Fibroblast of the aortic adventitia (primary cell): ENCODE data around the gene KDM4D. TPM values are rescaled to one million over a fixed set of nuclear protein-coding genes. Genes with fewer than 3 reads are reported as not detected.

Experiments
- DNase-seq: peaks from one replicate; pipeline ENCODE4 v3.0.0-alpha.2; 2010; ENCODE audit warnings: low read depth
- H3K4me3 ChIP-seq: 2 replicates; pipeline ENCODE4 v1.5.1; 2011; ENCODE audit warnings: low read depth, mild to moderate bottlenecking, control low read depth, low read length, moderate library complexity
- total RNA-seq: library from RNA; depleted of rRNA; stranded (reverse); fragments of >200 nt; gene quantifications from 2 replicates; pipeline ENCODE4 v1.2.3, GENCODE V29; 2012; ENCODE audit warnings: low replicate concordance
- TF ChIP-seq, protein P1 (sequence below): IDR thresholded peaks from 2 replicates; pipeline ENCODE4 v1.5.1; 2011; ENCODE audit warnings: mild to moderate bottlenecking, low read length, control low read depth, inconsistent platforms; ENCODE audit not compliant: insufficient read depth

KDM4D gene
- total RNA-seq, 1 donor: 1.1 TPM

DNA sequence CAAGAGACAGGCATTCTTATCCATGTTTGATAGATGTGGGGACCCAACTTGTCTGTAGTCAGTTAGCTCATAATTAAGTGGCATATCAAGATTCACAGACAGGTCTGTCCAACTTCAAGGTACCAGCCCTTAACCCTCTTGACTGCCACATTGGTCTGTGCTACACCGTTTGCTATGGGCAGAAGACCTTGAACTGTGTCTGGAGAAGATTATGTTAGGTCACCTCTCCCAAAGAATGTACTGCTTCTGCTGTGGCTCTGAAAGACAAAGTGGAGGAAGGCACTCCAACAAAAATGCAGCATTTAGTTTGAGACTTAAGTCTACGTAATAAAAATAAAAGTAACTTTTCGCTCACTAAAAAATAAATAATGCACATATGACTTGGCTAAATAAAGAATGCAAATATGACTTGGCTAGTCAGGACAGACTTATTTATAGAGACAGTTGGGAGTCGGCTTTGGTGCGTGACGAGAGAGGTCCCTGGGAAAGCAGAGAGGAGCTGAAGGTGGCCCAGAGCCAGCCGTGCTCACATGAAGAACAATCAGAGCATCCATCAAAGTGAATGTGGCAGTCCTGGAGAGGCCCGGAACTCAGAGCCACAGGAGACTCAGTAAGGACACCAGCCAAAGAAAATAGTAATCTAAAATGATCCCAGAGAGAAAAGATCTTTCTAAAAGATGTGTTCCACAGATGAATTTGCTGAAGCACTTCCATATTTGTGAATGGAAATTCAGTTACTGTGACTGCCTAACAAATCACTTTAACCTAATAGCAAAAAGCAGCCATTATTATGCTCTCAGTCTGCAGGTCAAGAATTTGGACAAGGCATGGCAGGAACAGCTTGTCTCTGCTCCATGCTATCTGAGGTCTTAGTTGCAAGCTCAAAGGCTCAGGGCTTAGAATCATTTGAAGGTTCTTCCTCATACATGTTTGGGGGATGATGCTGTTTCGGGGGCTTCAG is 35.1 kb upstream of the KDM4D start:
- no peak overlapping the region for H3K4me3 ChIP-seq
- TF ChIP-seq, protein P1, sequence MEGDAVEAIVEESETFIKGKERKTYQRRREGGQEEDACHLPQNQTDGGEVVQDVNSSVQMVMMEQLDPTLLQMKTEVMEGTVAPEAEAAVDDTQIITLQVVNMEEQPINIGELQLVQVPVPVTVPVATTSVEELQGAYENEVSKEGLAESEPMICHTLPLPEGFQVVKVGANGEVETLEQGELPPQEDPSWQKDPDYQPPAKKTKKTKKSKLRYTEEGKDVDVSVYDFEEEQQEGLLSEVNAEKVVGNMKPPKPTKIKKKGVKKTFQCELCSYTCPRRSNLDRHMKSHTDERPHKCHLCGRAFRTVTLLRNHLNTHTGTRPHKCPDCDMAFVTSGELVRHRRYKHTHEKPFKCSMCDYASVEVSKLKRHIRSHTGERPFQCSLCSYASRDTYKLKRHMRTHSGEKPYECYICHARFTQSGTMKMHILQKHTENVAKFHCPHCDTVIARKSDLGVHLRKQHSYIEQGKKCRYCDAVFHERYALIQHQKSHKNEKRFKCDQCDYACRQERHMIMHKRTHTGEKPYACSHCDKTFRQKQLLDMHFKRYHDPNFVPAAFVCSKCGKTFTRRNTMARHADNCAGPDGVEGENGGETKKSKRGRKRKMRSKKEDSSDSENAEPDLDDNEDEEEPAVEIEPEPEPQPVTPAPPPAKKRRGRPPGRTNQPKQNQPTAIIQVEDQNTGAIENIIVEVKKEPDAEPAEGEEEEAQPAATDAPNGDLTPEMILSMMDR: no peak
- DNase-seq: peak; percentile 95

DNA sequence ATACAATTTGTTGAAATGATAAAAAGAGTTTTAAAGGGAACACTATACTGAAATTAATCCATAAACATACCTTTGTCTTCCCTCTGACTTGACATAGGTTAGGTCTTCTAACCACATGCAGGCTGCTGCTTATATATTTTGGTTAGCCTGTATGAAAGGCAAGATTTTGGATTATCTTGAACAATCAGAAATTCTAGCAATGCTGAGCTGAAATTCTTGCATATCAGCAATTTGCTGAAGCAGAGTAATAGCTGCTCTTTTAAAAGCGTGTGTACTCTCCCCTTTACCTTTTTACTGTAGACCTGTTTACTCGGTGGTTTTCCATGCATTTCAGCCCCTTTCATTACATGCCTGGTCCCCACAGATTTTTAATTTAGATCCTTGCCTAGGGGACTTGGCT is 34.2 kb upstream of the KDM4D start:
- no peak for DNase-seq
- TF ChIP-seq, protein P1: no peak
- H3K4me3 ChIP-seq: no peak overlapping the region

DNA sequence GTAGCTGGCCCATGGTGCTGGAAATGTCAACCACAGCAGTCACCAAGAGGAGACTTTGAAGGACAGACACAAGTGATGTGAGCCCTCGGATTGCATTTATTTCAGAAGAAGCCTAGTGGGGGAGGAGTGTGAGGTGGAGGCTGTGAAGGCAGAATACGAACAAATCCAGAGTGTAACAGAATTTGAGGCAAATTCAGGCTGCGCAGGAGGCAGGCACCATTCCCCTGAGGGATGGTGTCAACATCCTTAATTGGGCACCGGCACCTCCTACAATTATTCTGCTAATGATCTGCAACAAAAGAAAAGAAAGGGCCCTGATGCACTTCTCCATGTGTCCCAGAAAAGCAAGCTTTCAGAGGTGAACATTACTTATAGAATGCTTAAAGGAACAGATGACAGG is 32.4 kb upstream of the KDM4D start:
- no peak overlapping the region for H3K4me3 ChIP-seq
- no peak for DNase-seq
- TF ChIP-seq, protein P1: no peak

DNA sequence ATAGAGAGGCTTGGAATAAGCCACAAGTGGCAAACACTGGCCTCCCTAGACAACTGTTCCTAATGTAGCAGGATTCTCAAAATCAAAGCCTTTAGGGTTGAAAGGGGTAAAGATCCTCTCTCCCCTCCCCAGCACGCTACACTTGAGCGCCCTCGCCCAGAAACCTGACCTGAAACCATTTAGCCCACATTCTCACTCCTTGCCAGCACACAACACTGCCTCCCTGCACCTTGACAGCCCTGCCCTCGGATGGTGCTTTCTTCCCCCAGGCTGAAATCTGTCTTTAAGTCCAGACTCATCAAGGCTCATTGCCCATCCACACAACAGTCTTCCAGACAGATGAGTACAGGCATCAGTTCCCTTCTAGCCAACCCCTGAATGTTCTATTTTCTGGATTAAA is 26.7 kb upstream of the KDM4D start:
- DNase-seq: no peak
- TF ChIP-seq, protein P1: no peak

DNA sequence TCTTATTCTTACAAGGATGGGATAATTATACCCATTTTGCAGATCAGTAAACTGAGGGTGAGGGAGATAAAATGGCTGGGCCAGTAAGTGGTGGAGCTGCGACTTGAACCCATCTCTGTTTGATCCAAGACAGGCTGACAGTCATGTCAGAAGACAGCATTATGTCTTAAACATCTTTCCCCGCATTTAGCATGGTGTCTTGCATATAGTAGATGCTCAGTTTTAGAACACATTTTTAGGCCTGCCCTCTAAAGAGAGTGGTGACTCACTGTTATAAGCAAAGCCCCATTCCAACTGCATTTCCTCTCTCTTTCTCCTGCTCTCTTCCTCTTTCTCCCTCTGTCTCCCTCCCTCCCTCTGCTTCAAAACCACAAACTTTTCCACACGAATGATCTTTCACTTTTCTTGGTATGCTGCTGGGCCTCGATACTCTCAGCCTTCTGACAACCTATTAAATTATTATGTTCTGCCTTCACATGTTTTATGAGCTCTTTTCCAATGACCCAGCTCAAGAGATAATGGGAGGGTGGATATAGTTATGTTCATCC is 25.4 kb upstream of the KDM4D start:
- TF ChIP-seq, protein P1: no peak

More for the DNA sequence above, 26.7 kb upstream of the KDM4D start:
- no peak overlapping the region for H3K4me3 ChIP-seq

DNA sequence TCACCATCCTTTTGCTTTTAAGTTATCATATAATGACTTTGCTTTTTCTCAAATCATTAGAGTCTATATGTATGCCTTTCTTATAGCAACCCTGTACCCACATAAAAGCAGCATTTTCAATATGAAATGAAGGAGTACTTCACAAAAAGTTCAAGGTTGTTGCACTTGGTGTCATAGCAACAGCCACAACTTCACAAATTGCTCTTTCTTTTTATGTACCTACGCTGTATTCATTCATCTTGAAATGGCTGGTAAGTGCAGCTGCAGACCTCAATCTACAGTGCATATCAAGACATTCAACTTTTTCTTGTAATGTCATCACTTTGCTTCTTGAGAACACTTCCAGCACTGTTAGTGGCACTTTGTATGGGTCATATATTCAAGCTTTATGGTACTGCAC is 18.8 kb upstream of the KDM4D start:
- TF ChIP-seq, protein P1: no peak
- H3K4me3 ChIP-seq: no peak overlapping the region
- DNase-seq: no peak

More for the DNA sequence above, 25.4 kb upstream of the KDM4D start:
- peak; percentile 68 for DNase-seq
- H3K4me3 ChIP-seq: no peak overlapping the region
